HTERT RPE-1 (cell line): ENCODE data around the gene COL18A1.

Experiments used
- in situ Hi-C: fragments of 300-500 bp; cut with MboI; formaldehyde crosslinking; loops from 4 replicates; pipeline ENCODE4 v1.14.3; 2020; ENCODE audit warnings: low sequenced_read_pairs

The COL18A1 gene

DNA sequence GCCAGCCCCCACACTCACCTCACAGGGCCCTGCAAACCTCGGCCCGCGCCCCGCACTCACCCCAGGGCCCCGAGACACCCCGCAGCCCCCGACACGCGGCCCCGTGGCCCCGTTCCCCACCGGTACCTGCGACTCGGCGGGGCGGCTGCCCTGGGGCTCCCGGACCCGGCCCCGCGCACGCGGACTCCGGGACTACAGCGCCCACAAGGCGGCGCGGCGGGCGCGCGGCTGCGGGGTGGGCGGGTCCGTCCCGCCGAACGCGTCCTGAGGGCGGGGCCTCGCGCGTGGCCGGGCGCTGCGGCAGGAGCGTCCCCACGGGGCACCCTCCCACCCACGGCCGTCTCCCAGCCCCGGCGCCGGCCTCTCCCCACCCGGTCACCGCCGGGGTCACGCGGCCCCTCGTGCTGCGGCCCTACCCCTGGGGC is 137.3 kb downstream of the COL18A1 start, which contains the start of gene SLC19A1:
SLC19A1 (minus strand) TSS at position 199 of the 425 bp plus-strand sequence. CDS start 4,481 bp downstream, outside the sequence.
- in situ Hi-C loops = no loop called here

DNA sequence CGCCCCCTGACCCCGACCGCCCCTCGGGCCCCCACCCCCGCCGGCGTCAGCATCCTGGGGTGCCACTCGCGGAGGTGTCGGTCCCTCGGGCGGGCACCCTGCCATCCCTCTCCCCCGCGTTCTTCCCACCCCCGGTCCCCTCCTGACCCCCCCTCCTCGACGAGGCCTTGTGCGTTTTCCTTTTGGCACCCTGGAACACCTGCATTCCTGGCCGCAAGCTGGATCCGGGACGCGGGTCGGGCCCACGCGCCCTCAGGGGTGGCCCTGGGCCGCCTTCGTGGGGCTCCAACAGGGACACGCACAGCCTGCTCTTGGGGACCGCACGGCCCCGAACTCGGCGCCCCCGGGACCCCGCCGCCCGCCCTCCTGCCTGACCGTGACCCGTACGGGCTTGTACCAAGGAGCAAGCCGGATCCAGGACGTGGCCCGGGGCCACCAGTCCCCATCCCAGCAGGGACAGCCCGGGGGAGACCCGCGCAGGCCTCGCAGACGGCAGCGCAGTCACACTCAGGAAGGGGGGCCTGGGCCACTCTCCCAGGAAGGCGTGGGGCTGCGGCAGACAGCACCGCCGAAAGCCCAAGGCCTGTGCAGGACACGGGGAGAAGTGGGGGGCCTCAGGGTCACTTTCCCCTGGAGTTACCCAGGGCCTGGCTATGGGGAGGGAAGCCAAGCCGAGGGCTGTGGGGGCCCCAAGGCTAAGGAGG is 137.9 kb downstream of the COL18A1 start:
- in situ Hi-C loops = no loop called here

DNA sequence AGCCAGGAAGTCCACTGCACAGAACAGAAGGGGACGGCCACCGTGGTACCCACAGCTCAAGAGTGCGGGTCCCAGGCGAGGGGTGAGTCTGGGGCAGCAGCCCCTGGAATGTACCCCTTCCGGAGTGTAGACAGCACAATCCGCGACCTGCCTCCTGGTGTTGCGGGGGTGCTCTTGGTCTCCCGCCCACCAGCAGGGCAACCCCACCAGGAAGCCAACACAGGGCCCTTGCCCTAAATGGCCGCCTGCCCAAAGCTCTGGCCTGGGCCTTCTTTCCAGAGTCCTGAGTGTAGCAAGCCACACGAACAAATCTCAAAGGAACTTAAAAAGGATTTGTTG is 138.4 kb downstream of the COL18A1 start:
- in situ Hi-C loops = no loop called here

DNA sequence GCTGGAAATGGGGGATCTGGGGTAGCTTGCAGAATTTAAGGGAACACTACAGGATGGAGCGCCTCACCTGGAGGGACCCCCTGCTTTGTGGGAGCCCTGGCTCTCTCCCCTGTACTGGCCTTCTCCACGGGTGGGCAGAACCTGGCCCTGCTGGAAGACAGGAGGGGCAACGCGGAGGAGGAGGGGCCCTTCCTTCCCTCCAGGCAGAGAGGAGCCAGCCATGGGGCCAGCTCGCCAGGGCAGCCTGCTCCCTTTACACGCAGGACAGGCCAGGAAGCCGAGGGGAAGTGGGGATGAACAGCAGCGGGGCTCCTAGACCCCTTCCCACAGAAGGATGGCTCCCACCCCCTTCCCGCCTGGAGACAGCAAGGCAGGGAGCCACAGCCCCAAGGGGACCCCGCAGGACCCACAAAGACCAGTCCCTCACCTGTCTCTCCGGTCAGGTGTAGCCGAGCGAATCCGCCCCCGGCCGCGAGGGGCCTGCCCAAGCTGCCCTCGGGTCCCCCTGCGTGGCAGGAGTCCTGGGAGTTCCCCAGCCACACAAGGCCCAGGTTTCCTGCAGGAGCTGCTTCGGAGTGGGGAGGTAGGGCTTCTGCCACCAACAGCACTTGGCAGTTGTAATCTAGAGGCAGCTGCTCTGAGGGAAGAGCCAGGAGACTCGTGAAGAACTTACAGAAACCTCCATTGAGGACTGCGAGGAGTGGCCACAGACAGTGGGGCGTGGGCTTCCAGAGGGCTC is 138.9 kb downstream of the COL18A1 start:
- in situ Hi-C loops = no loop called here

DNA sequence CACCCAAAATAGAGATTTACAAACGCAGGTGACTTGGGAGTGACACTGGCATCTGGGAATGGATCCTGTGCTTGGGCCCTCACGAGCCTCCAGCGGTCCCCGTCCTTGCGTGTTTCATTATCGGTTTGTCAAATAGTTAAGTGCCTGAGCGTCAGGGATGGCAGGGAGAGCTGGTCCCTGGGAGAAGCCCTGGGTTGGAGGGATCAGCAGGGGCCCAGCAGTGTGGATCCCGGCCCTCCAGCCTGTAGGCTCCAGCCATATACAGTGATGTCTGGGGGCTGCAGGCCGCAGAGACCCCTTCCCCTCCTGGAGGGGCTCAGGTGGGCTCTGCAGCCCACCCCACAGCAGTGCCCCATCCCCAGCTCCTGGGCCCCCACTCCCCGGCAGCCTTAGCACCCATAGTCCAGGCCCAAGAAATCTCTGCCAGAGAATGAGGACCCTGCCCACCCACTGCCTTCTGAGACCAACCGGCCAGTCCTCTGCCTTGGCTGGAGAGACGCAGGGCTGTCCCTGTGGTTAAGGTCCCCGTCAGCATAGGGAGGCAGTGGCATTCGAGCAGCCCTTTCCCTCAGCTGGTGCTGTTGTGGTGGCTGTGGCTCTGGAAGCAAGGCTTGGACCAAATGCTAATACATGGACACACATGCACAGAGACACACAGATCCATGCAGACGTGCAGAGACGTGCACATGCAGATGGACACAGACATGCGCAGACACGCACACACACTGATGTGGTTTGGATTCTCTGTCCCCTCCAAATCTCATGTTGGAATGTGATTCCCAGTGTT is 139.7 kb downstream of the COL18A1 start:
- in situ Hi-C loops = no loop called here

DNA sequence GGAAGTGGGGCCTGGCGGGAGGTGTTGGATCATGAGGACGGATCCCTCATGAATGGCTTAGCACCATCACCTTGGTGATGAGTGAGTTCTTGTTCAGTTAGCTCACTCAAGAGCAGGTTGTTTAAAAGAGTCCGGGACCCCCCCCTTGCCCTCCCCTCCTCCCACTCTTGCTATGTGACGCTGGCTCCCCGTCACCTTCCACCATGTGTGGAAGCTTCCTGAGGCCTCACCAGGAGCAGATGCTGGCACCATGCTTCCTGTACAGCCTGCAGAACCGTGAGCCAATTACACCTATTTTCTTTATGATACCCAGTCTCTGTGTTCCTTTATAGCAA is 140.2 kb downstream of the COL18A1 start:
- in situ Hi-C loops = no loop called here

DNA sequence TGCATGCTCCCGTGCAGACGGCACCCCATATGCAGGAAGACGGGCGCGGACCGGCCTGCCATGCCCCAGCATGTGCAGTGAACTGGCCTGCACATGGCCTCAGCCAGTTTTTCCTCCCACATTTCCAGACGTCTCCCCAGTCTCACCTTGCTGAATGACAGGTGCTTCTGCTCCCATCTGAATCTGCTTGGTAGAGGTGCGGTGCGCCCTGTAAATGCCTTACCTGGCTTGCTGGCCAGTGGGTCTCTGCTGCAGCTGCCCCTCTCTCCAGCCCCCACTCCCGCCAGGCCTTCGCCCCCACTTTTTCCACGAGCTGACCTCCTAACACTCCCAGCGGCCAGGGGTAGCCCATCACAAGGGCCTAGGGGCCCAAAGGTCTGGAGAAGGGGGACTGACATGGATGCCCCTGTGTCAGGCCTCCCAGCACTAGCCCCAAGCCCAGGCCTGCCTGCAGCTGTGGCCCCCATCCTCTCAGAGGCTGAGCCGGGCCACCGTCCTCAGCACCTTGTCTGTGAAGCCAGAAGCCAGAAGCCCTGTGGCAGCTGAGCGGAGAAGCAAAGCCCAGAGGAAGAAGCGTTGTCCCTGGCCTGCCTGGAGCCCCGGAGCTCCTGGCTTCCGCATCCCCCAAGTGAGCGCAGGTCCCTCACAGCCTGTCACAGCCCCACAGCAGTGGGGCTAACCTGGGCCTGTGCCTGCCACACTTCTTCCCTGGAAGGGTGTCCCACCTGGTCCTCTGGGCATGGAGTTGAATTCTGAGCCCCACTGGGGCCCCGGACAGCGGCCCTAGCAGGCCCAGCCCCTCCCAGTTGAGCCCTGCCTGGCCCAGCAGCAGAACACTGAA is 140.9 kb downstream of the COL18A1 start:
- in situ Hi-C loops = no loop called here

DNA sequence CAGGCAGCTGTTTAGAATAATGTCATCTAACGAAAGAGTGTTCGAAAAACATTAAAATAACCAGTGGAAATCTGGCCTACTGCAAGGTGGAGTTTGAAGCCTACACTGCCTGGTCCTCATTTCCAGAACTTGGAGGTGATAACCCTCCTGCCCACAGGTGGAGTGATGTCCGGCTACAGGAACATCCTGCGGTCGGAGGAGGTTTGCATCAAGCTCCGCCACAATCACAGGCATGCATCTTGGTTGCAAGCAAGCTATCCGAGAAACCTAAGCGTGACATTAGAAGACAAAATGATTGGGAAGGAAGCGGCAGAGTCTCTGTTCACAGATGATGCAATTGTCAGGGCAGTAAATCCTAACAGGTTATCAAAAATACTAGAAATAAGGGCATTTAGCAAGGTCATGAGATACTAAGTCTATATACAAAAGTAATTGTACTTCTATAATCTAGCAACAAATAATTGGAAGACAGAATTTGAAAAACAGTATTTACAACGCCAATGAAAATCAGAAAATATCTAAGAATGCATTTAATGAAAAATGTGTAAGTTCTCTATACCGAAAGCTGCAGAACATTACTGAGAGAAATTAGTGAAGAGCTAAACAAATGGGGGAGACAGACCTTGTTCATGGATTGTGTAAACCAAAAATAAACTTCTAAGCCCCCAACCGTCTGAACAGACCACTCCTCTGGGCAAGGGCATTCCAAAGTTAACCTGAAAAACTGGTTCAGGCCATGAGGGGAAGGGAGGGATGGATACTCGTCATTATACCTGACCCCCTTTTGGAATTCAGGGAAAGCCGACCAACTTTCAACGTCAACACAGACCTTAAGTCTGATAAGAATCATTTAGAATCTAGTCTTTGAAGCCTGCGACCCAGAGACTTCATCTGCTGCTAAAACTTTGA is 141.9 kb downstream of the COL18A1 start:
- in situ Hi-C loops = no loop called here

DNA sequence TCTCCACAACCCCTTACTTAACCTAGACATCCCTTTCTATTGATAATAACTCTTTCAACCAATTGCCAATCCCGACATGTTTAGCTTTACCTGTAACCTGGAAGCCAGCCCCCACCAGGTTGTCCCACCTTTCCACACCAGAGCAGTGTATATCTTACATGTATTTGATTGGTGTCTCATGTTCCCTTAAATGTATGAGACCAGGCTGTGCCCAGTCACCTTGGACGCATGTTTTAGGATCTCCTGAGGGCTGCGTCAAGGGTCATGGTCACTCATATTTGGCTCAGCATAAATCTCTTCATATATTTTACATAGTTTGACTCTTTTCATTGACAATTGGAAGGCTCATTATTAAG is 142.6 kb downstream of the COL18A1 start:
- in situ Hi-C loops = no loop called here

DNA sequence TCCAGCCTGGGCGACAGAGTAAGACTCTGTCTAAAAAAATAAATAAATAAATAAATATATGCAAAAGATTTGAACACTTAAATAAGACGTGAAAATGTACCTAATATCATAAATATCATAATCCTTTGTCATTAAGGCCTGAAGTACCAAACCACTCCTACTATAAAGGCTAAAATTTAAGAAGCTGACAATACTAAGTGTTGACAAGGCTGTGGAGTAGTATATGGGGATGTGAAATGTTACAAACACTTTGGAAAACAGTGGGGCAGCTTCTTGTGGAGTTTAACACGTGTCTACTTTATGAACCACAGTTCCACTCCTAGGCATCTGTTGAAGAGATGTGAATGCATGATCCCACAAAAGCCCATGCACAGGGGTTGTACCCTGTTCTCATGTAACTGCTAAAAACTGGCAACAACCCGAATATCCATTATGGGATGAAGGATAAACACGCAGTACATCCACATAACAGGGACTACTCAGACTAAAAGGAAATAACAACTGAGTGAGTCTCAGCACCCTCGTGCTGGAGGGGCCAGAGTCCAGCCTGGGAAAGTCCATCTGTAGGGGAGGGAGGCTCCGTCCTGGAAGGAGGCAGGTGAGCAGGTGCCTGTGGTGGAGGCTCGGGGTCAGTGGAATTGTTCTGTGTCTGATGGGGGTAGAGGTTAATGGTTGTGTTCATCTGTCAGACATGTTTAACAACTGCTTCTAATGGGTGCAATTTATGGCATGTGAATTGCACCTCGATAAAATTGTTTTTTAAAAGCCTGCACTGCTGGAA is 143.9 kb downstream of the COL18A1 start:
- in situ Hi-C loops = no loop called here

DNA sequence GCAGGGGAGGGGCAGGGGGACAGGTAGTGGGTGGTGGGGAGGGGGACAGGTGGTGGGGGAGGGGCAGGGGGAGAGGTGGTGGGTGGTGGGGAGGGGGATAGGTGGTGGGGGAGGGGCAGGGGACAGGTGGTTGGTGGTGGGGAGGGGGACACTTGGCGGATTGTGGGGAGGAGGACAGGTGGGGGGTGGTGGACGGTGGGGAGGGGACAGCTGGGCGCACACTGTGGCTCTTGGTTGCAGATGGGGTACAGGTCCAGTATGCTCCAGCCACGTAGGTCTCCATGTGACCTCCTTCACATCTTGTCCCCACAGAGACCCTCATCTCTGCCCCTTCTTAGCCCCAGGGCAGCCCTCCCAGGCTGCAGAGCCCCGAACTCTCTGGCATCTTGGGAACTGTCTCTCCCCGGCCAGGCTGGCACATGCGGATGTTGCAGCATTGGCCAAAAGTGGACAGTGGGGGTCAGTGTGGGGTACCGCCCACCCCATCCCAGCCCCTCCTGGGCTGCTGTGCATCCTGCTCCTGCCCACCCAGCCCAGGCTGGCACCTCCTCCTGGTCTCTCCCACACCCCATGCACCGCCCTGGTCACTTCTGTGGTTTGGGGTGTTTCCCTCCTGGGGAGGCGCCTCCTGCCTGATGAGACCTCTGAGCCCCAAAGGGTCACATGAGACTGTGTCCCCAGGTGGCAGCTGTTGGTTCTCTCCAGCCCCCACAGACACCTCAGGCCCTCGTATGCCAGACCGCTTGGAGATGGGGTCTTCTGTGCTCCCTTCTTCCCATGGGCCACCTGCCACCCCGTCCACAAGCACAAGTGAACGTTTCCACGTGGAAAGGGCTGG is 144.9 kb downstream of the COL18A1 start:
- in situ Hi-C loops = no loop called here

DNA sequence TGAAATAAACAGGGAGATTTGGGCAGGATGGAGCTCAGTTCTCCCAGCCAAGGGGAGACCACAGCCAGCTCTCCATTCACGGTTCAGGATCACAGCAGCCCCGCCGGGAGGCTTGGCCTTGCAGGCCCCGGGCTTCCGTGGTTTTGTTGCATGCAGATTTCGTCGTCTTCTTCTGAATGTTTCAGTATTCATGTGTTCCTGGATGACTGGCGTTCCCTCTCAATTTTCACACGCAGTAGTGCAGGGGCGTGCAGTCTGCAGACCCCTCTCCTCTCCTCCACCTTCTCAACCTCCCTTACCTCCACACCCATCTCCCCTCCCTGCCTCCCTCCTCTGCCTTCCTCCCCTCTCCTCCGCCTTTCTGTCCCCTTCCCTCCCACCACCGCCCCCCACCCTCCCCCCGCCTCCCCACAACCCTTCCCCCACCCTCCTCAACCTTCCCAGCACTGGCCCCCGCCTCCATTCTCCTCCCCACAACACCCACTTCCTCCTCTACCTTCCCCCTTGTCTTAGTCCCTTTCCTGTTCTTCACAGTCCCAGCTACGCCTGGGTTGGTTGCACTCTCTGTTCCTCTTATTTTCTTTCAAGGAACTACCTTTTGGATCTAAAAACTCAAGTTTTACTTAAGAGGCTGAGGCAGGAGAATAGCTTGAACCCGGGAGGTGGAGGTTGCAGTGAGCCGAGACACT is 145.7 kb downstream of the COL18A1 start:
- in situ Hi-C loops = no loop called here

DNA sequence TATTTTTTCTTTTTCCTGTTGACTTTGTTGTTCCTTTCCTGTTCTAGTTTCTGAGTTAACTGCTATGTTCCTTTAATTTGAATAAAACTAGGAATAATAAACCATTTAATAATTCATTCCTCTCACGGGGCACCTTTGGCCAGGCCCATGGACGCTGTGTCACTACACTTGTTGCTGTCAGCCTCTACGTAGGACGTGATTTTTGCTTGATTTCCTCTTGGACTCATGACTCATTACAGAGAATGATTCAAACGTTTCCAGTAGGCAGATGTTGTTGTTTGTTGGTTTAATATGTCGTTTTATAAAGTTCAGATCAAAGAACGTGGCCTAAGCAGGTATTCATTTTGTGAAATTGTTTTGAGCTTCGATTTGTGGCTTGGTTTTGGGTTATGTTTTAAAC is 146.4 kb downstream of the COL18A1 start:
- in situ Hi-C loops = no loop called here

DNA sequence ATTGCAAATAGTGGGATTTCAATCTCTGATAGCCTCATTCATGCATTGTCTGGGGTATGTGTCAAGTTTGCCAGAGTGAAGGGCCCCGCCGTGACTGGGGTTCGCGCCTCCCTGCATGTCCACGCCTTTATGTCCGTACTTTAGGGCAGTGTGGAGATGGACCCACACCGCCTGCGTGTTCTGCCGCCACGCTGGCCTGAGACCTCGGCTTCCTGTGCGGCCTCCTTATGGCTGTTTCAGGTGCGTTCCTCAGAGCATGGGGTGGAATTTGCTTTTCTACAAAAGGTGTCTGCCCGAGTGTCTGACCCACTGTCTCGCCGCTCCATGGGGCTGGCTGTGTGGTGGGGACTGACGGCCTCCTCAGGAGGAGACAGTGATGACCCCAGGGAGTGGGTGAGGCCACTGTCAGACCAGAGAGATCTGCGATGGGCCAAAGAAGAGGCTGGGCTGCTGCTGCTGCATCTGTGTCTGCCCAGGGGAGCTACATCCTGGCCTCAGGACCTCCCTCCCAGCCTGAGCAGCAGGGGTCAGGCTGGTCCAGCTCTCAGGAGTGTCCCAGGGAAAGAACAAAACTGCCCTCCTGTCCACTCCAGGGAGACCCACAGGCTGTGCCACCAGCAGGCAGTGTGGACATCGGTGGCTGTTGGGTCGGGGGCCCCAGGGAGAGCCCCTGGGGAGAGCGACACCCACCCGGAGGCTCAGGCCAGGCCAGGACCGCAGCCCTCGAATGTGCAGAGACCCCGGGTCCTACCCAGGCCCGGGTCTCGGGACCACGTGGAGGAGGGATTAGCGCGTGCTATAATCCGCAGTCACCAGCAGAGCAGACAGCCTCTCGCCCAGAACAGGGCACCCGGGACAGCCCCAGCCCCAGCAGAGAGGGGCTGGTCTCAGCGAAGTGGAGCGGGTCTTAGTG is 147.1 kb downstream of the COL18A1 start:
- in situ Hi-C loops = no loop called here

DNA sequence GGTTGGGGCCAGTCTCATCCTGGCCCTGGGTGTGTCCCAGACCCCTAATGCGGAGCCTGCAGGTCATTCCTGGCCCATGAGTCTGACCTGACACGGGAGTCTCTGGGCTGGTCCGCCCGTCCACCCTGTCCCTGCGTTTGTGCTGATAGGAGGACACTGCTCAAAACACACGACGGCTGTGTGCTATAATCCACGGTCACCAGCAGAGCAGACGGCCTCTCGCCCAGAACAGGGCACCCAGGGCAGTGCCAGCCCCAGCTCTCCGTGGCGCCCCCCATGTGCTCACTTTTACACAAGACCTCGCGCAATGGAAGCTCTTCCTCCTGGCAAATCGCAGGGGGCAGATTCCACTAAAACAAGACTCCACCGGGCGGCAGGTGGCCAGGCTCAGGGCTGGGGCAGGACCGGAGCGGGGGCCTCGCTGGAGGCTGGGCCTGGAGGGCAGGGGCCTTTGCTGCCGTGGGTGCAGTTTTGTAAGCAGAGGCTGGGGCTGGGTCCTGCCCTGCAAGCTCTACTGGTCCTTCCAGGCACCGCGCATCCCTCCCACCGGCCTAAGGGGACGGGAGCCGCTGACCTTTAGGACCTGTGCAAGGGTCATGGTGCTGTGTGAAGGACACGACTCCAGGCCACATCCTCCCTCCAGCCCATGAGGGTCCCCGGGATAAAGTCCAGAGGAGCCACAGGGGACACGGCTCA is 147.9 kb downstream of the COL18A1 start:
- in situ Hi-C loops = no loop called here

DNA sequence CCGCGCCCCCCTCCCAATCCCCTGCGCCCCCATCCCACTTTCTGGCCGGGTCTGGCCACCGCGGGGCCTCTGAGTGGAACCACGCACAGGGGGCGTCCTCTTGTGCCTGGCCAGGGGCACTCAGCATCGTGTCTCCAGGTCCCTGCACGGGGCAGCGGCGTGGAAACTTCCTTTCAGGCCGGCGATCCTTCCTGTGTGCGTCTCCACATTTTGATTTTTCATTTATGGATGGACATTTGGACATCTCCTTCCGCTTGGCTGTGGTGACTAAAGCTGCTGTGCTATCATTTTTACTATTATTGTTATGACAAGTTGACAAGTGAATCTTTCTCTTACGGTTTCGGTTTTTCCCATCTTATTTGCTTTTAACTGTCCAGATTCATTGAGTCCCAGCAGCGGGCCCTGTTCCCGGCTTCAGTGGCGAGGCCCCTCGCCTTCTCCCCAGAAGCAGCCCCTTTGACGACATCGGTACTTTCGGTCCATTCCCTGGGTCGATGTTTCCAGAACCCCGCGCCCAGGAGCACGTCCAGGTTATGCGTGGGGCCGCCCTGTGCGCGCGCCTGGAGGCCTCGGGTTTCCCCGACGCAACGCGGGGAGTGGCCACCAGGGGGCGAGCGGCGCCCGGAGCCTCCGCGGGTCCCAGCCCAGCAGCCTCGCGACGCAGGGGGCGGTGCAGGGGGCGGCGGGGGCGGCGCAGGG is 149.7 kb downstream of the COL18A1 start:
- in situ Hi-C loops = no loop called here
